ENCODE results near the gene APBB2. TPM values are rescaled to one million over a fixed set of nuclear protein-coding genes. Genes with fewer than 3 reads are reported as not detected.
"Not testable (repeated sequence)": the region's sequence is repeated elsewhere in the genome, so short reads cannot be mapped to it uniquely, and the experiment has no call there.

The APBB2 gene
- total and polyA plus RNA-seq, 11 donors: 8.6 to 39.1 (median 26.7) TPM

DNA sequence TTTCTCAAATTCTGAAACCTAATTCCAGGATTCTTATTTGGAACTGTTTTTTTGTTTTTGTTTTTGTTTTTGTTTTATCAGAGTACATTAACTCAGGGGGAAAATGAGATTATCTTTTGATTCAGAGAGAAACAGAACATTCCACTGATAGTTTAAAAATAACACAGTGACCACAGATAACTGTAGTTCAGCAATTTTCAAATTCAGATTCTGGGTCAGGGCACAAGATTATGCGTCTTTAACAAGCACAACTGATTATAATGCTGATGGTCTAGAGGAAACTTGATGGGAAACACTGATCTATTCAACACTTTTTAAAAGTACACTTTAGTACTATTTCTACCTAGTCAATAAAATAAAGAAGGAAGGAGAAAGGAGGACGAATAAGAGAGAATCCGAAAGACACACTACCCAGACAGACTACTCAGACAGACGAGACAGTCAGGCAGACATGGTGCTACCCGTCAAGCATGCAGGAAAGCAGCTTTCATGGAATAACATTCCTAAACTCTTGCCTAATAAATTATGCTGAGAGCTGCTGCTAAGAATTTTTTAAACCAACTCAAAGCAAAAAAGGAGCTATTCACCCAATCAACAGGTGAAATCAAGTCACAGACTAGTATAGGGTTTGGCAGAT lies 59.0 kb downstream of the APBB2 start:
- peak overlapping the region in 10 of 12 donors; percentile 9 to 54 (median 36) for H3K27ac ChIP-seq
- peaks cover 0 to 49% (median 20%) of the 10 kb centered on the region in 12 donors for H3K4me1 ChIP-seq

DNA sequence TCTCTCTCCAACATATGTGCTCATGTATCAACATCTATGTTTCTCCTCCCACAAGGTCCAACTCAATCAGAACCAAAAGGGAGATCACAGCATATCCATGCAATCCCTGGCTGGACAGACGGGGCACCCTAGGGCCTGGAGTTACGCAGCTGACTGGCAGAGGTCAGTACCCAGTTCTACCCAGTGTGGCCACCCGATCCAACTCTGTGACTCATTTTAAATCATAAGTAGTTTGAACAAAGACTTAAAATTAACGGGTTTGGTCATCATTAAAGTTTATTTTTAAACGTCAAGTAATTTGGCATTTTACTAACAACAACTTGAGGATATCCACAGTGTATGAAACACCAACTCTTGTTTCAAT lies 59.5 kb downstream of the APBB2 start:
- DNase-seq: no peak
- TF ChIP-seq, protein P1, sequence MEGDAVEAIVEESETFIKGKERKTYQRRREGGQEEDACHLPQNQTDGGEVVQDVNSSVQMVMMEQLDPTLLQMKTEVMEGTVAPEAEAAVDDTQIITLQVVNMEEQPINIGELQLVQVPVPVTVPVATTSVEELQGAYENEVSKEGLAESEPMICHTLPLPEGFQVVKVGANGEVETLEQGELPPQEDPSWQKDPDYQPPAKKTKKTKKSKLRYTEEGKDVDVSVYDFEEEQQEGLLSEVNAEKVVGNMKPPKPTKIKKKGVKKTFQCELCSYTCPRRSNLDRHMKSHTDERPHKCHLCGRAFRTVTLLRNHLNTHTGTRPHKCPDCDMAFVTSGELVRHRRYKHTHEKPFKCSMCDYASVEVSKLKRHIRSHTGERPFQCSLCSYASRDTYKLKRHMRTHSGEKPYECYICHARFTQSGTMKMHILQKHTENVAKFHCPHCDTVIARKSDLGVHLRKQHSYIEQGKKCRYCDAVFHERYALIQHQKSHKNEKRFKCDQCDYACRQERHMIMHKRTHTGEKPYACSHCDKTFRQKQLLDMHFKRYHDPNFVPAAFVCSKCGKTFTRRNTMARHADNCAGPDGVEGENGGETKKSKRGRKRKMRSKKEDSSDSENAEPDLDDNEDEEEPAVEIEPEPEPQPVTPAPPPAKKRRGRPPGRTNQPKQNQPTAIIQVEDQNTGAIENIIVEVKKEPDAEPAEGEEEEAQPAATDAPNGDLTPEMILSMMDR (IDR thresholded peaks at IDR 0.05): no peak
- TF ChIP-seq POLR2A (IDR thresholded peaks at IDR 0.05): no peak
- ATAC-seq: peak in 2 of 4 donors; percentile 49 to 50
- WGBS, 4 donors: 78 to 87% (median 82%) methylated on average over 5 of the region's 5 CpGs
- H3K27me3 ChIP-seq: no peaks in the 10 kb centered on the region
- intact Hi-C loops (cut with DNase I): loop anchor here in 2 of 10 donors (5.0 kb wide), 2 partner anchors 53 to 58 kb away; partner anchors contain the start of gene APBB2 (in 1 of the 2)
- peak overlapping the region in 9 of 12 donors; percentile 3 to 54 (median 38) for H3K27ac ChIP-seq
- H3K4me3 ChIP-seq: peak overlapping the region in 1 of 12 donors; percentile 14
- H3K9me3 ChIP-seq: no peaks in the 10 kb centered on the region
- H3K4me1 ChIP-seq: peaks cover 0 to 46% (median 17%) of the 10 kb centered on the region in 12 donors
- H3K36me3 ChIP-seq: no peaks in the 10 kb centered on the region

More for the DNA sequence above, 59.0 kb downstream of the APBB2 start:
- DNase-seq (peak in 1 of 5 donors; percentile 44), ATAC-seq (peak; percentile 52 to 85 (median 63))
- Histone ChIP-seq H3K27me3 (no peaks in the 10 kb centered on the region), H3K9me3 (no peaks in the 10 kb centered on the region), H3K4me3 (peak overlapping the region in 1 of 12 donors; percentile 14), H3K36me3 (no peaks in the 10 kb centered on the region)
- intact Hi-C loops (cut with DNase I): loop anchor here in 2 of 10 donors (5.0 kb wide), 2 partner anchors 52 to 57 kb away; partner anchors contain the start of gene APBB2 (in 1 of the 2)
- no peak for TF ChIP-seq POLR2A (IDR thresholded peaks at IDR 0.05)
- TF ChIP-seq, protein P1 (IDR thresholded peaks at IDR 0.05): no peak
- 52 to 77% (median 53%) methylated on average over 5 of the region's 5 CpGs for WGBS, 4 donors

DNA sequence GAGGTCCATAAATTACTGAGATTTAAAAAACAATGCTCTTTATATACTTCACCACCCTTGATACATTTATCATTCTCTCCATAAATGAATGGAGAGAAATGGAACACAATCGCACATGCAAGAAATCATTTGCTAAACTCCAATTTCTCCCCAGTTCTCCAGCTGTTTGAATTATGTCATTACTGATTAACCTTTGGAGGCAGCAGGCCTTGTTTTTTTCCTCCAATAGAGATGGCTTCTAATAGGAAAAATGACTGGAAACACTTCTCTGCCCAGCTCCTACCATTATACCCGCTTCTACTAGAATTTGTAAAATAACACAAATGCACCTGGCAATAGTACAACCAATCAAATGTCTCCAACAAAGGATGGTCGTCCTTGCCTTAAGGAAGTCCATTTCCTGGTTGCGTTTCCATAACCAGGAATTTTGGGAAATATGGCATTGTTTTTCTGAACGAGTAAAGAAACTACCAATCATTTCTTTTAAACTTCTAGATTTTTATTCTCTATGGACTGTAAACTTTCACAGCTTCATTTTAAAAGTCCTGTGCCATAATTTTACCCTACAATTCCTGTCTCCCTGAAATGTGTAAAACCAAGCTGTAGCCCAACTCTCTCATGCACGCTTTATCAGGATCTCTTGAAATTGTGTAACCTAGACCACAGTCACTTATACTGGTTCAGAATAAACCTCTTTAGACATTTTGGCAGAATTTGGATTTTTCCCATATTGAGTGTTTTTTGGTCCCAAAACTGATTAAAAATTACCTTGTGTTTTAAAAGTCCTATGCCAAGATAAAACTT lies 60.1 kb downstream of the APBB2 start:
- peak in 3 of 4 donors; percentile 16 to 30 (median 18) for ATAC-seq
- TF ChIP-seq POLR2A (IDR thresholded peaks at IDR 0.05): no peak
- TF ChIP-seq, protein P1 (IDR thresholded peaks at IDR 0.05): no peak
- H3K36me3 ChIP-seq: no peaks in the 10 kb centered on the region
- DNase-seq: no peak
- intact Hi-C loops (cut with DNase I): no loop called here
- 45 to 73% (median 66%) methylated on average over 6 of the region's 6 CpGs for WGBS, 4 donors
- no peak overlapping the region for H3K4me3 ChIP-seq
- peak overlapping the region in 9 of 12 donors; percentile 3 to 54 (median 35) for H3K27ac ChIP-seq
- peaks cover 0 to 44% (median 16%) of the 10 kb centered on the region in 12 donors for H3K4me1 ChIP-seq
- H3K9me3 ChIP-seq: no peaks in the 10 kb centered on the region
- no peaks in the 10 kb centered on the region for H3K27me3 ChIP-seq

DNA sequence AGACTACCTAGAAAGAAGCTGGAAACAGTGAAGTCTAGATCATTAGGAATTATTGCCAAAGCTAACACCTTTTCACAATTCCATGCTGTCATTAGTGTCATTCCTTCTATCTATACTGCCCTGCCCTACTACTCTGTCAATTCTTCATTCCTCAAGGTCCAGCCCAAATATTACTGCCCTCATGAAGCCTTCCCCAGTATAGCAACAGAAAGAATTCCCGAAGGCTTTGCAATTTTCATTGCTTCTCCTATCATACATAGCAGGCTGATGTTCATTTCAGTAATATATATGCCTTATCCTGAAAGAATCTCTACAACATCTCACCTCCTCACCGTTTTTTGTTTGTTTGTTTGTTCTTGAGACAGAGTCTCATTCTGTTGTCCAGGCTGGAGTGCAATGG lies 63.9 kb downstream of the APBB2 start:
- Histone ChIP-seq H3K36me3 (no peaks in the 10 kb centered on the region), H3K4me1 (peaks cover 0 to 53% (median 11%) of the 10 kb centered on the region in 12 donors)
- TF ChIP-seq, protein P1 (IDR thresholded peaks at IDR 0.05): no peak
- no peak for TF ChIP-seq POLR2A (IDR thresholded peaks at IDR 0.05)

DNA sequence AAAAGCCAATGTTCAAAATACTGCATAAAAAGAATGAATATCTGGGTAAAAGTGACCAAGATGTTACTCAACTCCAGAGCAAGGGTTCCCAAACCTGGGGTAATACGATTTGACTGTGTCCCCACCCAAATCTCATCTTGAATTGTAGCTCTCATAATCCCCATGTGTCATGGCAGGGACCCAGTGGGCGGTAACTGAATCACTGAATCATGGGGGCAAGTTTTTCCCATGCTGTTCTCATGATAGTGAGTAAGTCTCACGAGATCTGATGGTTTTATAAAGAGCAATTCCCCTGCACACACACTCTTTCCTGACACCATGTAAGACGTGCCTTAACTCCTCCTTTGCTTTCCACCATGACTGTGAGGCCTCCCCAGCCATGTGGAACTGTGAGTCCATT lies 64.8 kb downstream of the APBB2 start:
- not testable (repeated sequence) for ATAC-seq, H3K36me3 ChIP-seq, H3K27ac ChIP-seq, DNase-seq, H3K9me3 ChIP-seq, H3K27me3 ChIP-seq, H3K4me3 ChIP-seq
- WGBS, 4 donors: 89 to 91% (median 89%) methylated on average over 4 of the region's 4 CpGs
- intact Hi-C loops (cut with DNase I): loop anchor here in 1 of 10 donors (10.0 kb wide), 1 partner anchor 45 kb away; no protein-coding TSS in a partner anchor
- H3K4me1 ChIP-seq: peaks cover 0 to 53% (median 11%) of the 10 kb centered on the region in 12 donors

More for the DNA sequence above, 63.9 kb downstream of the APBB2 start:
- WGBS, 4 donors: 87 to 94% (median 90%) methylated on average over 2 of the region's 2 CpGs
- intact Hi-C loops (cut with DNase I): no loop called here
- Histone ChIP-seq H3K27me3 (no peaks in the 10 kb centered on the region), H3K27ac (no peak overlapping the region), H3K9me3 (no peaks in the 10 kb centered on the region), H3K4me3 (no peak overlapping the region)
- DNase-seq (no peak), ATAC-seq (no peak)

Data from heart left ventricle (tissue), 16 donors.